NCI-H2171 treated with DMSO at 0.1 percent for 48 hours (cell line): ENCODE data around the gene FRMD4A.
A peak's percentile ranks its signal among the peaks of the same experiment; 100 is the strongest.

Experiments
- DNase-seq: peaks from one replicate; lab custom pipeline; 2025; lab: John Stamatoyannopoulos, UW

The FRMD4A gene

DNA sequence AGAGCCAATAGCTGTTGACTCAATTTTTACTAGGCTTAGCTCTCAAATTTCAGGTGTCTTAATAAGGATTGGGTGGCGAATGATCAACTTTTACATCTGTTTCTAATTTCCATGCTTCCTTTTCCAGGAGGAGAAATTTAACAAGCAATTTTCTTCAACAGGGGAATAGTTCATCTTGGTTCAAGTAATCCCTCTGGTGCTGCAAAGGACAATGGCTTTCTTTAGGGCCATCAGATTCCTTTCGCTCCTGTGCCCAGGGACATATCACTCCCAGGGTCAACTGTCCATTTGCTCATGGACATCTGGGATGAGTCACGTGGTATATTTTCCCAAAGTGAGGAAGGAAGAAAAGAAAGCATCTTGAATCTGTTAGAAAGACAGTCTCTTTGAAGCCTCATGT is 313.3 kb downstream of the FRMD4A start:
- DNase-seq = no peak

DNA sequence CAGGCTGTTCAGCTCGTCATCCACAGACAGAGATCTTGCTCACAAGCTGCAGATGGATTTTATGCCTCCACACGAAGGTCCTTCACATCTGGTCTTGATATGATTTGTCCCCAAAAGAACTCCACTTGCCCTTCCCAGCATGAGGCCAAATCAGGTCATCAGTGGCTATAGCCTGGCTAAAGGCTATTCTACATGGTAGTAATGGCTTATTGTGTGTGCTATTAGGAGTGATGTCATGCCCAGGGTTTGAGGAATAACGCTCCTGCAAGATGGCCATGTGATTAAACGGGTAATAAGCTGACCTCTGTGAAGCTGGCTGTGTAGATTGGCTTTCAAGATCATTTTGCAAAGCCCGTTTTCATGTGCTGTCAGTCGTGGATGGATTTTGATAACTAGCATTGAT is 313.8 kb downstream of the FRMD4A start:
- DNase-seq = no peak

DNA sequence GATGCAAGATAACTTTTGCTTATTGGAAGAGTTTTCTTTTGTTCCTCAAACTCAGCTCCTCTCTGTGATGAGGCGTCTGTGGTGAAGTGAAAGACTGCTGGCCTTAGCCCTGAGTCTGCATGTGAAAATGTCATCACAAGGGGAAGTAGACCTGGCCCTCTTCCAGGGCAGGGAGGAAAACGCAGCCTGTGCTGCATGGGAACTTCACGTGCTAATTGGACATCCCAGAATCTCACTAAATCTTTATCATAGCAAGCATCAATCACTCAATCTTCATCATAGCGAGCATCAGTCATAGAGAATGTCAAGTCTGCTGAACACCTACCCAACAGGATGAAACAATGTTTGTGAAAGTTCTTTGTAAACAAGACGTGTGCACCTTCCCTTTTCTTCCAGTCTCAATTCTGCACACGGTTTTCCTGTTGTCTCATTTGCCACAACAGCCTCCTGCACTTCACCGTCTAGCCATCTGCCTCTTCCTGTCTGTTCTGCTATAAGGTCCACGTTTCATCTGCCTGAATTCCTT is 314.6 kb downstream of the FRMD4A start:
- peak; percentile 35 for DNase-seq

DNA sequence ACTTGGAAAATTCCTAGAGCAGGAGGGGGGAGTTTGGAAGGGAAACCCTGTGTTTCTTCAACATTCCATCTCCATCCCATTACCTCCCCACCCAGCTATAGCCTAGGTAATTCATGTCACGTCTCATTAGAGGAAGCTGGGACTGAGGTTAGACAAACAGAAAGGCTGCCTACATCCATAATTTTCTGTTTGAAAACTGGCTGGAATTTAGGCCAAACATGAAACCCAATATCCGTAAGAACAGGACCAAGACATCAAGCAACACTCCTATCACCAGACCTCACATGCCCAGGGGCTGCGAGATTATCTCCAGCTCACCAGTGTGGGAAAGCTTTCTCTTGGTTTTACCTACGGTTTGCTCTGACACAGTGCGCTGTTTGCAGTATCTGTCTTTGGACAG is 316.3 kb downstream of the FRMD4A start:
- no peak for DNase-seq

DNA sequence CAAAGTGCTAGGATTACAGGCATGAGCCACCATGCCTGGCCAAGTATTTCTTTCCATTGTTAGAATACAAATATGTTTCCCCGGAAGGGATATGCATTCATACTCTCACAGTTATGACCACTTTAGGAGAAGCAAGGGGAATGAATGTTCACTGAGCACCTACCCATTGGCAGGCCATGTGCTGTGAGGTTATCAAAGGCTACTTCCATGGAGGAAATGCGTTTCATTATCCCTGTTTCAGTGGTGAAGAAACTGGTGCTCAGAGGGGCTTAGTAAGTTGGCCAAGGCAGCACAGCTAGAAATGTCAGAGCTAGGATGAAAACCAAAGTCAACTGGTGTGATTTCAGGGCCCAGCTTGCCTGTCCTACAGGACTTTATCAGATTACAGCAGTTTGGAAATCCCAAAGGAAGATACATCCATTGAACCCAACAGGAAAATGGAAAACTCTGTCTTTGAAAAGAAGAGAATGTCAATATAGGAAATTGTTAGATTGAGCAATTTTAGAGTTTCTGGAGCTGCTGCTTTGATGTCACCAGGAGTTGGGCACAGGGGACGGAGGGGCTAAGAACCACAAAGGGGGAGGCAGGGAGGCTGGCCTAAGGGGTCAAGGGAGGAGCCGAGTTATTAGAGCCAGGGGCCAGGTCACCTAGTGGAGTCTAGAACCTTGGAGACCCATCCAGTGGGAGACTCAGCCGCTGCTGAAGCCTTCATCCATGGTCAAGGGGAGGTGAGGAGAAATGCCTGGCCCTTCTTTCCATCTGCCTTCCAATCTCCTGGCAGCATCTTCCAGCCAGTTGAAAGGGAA is 319.8 kb downstream of the FRMD4A start:
- DNase-seq = no peak

DNA sequence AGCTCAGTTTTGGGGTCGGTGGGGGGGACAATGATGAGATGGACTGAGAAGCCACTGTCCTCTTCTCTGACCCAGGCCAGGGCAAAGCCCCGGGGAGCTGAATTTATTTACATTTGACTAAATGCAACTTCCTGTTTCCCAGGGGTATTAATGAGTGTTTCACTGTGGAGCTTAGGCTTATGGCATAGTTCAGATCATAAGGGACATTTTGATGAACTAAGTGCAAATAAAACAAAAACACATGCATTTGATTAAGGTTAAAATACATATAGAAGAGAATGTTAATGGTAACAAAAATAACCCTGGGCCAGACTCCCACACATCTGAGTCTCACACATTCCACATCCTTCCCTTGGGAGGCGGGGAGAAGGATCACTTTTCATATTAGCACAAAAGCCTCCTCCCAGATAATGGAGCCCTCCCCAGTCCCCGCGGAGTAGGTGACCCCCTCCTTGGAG is 320.6 kb downstream of the FRMD4A start:
- peak; percentile 62 for DNase-seq

DNA sequence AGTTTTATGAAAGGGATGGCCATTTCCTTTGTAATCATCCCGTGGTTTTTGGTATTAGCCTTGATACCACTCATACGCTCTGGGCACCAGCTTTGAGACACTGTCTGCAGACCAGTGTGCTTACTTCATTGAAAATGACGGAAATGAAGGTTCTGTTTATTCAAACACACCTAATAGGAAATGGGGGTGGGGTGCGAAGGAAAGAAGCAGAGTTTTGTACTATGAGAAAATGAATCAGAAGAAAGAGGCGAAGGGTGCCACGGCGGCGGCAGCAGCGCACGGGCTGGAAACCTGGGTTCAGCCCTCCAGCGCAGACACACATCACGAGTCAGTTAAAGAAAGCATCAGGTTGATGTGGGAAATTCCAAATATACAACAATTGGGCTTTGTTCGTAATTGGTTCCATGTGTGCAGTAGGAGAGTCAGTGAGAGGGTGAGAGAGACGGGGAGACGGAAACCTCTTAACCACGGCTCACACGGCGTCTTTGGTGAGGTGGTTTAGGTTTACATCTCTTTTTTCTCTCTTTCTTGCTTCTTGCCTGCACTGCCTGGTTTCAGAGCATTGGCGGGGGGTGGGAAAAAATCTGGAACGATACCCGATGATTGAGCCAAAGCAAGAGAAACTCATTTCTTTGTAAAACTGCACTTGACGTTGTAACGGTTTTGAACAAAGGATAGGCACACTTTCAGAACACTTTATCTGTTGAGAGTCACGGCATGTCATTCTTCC is 321.2 kb downstream of the FRMD4A start:
- DNase-seq = peak; percentile 47

DNA sequence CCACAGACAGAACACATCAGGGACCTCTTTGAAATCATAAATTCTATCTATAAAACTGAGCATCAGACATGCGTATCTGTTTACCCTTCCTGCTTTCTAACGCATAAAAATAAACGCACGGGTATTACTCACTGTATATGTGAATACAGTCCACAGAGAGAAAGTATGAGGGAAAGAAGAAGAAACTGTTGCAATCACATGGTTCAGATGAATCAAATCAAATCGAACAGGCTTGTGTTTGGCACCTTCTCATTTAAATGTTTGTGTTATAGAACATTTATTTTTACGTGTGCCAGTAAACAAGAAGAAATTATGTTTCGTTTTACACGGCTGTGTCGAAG is 322.0 kb downstream of the FRMD4A start:
- DNase-seq = no peak

DNA sequence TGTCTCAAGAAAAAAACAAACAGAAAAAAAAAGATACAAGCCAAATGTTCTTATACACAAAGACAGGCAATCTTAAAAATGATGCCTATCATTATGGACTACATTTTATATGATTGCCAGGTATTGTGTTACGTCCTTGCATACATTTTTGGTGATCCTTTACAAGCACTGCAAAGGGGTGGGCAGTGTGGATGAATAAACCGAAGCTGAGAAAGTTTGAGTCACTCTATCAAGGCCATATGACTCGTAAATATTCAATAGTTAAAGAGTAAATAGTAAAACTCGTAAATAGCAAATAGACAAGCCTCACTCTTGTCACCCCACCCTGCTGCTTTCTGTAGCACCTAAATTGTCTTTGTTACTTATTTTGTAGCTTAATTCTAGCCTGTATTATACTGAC is 326.2 kb downstream of the FRMD4A start:
- DNase-seq = no peak

DNA sequence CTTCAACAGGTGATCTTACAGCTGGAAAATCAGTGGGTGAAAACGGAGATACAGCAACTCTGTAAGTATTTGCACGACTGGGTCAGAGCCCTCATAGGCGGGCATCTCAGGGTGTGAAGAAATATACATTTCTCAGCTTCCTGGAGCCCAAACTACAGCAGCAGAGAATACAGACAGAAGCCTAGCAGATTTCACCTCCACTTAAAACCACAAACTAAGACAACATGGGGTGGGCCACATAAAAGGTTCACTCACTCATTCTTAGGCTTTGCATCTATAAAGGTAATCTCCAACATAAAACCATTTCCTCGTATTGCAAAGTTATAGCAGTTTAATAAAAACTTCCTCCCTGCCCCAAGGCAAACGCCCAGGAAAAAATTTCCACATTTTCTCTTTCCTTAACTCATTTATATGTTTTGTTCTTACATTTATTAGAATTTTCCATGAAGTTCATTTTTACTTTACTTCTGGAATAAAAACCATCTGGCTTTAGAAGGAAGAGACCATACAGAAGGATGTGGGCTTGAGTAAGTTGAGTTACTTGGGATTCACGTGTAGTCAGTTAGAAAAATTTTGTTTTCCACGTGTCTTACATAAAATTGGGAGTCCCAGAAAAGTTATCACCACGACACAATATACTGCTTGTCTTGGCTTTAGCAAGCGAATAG is 327.1 kb downstream of the FRMD4A start:
- no peak for DNase-seq

DNA sequence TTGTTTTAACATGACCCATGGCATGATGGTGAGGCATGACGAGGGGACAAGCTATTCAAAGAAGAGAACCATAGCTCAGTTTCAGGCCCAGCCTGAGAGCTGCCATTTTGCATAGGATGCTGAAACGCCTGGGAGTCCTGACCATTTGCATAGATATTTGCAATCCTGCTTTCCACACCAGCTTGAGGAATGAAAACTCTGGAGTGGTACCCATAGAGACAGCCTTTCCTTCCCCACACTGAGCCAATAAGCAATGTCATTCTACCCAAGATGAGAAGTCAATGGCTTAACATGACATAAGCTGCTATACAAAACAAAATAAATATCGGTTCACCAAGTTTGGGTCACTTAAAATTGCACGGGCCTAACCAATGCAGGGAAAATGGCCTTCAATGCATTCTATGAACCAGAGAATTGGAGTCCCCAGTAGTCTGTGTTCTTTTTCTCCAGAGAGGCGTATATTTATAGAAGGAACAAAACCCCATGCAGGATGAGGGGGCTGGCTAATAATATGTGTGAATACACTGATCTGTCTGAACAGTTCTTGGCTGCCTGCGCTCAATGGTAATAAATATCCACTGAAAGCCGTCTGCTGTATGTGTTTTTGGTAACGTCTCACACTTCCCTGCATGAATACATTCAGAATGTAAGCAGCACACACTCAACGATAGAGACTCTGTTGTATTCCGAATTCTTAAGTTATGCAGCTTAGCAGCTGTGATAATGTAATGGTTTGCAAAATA is 329.3 kb downstream of the FRMD4A start:
- no peak for DNase-seq

DNA sequence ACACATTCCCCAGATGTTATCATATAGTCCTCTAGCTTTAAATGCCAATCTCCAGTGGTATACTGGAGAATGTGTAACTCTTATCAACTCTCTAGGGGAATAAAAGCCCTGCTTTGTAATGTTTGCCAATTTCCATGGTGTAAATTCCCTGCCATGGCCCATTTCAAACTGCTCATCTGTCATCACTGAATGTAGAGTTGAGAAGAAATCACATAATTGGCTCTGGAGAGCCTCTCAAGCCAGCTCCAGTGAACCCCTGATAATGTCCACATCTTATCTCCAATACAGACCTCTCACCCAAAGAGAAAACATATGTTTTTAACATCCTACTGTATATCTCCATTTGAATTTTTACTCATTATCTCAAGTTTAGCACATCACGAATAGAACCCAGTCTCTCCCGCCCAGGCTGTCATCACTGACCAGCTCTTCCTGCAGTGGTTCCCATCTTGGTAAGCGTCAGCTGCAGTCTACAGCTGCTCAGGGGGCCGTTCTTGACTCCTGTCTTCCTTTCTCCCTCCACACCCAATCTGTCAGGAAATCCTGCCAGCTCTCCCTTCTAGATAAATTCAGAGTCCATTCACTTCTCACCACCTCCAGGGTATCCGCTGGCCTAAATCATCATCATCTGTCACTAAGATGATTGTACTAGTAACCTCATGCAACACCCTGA is 332.4 kb downstream of the FRMD4A start:
- no peak for DNase-seq

DNA sequence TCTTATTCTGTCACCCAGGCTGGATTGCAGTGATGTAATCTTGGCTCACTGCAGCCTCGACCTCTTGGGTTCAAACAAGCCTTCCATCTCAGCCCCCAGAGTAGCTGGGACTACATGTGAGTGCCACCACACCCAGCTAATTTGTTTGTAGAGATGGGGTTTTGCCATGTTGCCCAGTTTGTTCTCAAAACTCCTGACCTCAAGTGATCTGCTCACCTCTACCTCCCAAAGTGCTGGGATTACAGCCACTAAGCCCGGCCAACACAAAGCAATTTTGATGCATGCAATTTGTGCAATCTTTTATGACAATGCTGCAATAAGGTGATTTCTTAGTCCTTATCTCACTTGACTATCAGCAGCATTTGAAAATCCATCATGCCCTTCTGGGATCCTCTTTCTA is 333.1 kb downstream of the FRMD4A start:
- no peak for DNase-seq

DNA sequence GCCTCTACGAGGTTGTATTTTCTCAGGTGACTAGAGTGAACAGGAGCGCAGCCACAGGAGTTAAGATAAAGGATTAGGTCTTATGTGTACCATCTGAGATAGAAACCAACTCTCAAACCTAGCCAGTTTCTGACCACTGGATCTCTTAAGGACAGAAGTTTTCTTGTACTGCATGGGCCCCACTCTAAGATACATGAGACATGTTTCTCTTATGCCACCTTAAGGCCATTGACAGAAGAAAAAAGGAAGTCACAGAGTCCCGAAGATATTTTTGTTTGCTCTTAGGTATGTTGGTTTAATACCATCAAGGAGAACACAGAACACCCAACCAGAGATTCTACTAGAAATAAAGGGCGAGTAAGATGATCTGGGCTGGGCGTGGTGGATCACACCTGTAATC is 335.8 kb downstream of the FRMD4A start:
- no peak for DNase-seq

DNA sequence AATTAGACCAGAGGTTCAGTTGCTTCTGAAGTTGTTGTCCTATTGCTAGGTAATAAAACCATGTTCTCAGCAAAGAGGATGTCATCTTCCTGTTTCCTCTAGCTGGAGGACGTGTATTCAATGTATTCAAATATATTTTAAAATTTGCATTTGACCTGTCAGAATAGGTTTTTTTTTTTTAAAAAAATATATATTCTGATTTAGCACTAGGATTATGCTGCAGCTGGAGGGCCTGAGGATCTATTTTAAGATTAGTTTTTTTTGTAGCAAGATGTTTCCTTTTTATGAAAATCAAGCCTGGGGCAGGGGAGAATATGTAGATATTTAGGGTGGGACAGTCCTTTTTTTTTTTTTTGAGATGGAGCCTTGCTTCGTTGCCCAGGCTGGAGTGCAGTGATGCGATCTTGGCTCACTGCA is 337.0 kb downstream of the FRMD4A start:
- no peak for DNase-seq

DNA sequence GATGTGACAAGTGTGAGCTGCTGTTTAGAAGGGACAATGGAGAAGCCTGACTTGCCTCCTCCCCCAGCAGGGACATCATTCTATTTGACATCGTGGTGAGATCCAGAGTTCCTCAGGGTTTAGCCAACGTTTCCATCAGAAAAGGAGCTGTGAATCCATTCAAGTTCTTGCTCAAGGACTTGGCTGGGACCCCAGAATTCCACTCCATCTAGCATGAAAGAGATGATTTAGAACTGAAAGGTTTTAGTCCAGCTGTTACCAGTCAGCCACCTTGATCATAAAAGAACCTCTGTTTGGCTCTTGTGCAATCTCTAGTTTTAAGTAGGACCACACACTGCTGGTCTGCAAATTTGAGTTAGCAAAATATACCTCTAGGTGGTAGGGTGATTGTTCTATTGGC is 337.6 kb downstream of the FRMD4A start:
- no peak for DNase-seq

DNA sequence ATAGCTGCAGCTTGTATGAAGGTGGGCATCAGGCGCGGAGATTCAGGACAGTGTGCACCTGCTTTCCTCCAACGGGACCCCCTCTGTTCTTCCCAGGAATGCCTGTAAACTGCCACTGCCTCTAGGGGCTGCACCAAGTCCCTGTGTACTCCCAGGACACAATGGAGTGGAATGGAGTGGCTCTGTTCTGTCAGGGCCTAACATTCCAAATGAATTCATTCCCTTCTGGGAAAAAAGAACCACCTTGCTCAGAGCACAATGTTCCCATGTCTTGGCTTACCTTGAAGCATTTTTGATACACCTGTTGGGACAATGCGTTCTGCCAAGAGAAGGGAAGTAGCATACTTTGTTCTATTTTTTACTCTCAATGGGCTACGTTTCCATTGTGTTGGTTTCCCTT is 339.4 kb downstream of the FRMD4A start:
- DNase-seq = no peak

DNA sequence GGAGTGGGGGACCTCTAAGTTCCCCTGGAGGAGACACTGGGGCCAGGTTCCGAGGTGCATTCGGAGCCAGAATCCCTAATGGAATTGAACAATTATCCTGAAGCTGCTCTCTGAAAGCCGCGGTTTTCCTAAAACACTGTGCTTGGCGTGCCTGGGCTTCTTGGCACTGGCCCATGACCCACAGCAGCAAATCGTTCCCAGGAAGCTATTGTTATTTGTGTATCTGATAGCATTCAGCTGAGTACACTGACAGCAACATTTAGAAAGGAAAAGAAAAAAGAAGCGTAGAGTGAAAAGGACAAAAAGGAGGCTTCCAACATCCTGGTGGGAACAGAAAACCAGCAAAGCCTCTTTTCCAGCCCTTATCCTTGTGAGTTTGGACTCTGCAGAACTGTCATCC is 339.8 kb downstream of the FRMD4A start:
- DNase-seq = no peak

DNA sequence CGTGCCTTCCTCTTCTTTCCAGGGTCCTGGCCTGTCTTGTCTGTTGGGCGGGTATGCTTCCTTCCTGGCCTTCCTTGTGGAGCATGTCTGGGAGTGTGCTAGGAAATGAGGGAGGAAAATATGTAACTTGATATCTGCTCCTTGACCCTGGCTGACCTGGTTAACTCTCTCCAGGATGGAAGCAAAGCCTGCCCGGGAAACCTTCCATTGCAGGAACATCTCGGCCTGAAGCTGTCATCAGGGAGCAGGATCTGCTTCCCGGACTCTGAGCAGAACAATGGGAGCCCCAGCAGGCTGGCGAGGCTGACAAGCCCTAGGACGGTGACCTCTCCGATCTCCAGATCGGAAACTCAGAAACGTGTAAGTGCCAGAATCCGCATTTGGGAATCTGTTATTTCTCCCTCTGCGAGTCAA is 340.3 kb downstream of the FRMD4A start:
- DNase-seq = no peak

DNA sequence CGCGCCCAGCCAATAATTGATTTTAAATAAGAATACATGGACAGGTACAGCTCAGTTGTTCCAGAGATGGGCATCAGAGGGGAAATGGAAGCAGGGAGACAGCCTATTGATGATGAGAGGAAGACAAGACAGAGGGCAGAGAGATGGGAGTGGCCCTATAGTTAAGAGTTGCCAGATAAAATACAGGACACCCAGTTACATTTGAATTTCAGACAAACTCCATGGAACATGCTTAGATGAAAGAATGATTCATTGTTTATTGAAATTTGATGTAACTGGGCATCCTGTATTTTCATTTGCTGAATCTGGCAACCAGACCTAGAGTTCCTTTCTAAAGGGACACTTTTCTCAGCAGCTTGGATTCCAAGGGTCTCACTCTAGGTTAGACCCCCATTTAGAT is 341.1 kb downstream of the FRMD4A start:
- DNase-seq = no peak

DNA sequence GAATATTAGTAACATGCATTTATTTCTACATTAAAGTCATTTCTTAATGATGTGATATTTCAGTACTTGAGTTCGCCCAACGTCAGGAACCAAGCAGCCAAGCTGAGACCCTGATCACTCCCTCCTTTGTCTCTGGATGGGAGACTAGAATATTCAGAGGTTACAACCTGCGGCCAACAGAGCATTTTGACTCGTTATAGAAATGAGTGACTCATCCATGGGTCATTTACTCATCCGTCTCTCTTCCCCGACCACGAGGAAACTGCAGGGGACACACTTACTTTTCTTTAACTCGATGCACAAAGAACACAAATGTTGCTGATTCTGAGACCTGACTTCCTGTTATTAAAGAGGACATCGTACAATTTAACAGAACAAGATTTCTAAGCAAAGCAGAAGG is 343.3 kb downstream of the FRMD4A start:
- DNase-seq = no peak
